GM19240 (cell line): ENCODE results near the gene FOXP2.

Experiments used
- DNase-seq: peaks from one replicate; pipeline ENCODE4 v3.0.0; 2011; ENCODE audit warnings: low spot score; ENCODE audit not compliant: insufficient read length

FOXP2 gene

DNA sequence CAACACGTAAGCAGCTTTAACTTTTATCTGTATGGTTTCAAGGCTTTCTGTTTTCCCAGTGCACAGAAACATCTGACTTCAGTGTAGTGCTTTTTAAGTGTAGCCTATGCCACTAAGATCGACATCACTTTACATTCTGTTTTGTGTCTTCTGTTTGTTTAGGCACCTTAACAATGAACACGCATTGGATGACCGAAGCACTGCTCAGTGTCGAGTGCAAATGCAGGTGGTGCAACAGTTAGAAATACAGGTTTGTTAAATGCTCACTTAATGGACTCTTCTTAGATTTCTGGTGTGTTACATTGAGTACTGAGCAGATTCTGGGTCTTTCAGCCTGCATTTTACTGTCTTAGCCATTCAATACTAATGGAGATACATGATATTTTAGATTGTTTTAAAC lies 237.4 kb downstream of the FOXP2 start:
- no peak for DNase-seq

DNA sequence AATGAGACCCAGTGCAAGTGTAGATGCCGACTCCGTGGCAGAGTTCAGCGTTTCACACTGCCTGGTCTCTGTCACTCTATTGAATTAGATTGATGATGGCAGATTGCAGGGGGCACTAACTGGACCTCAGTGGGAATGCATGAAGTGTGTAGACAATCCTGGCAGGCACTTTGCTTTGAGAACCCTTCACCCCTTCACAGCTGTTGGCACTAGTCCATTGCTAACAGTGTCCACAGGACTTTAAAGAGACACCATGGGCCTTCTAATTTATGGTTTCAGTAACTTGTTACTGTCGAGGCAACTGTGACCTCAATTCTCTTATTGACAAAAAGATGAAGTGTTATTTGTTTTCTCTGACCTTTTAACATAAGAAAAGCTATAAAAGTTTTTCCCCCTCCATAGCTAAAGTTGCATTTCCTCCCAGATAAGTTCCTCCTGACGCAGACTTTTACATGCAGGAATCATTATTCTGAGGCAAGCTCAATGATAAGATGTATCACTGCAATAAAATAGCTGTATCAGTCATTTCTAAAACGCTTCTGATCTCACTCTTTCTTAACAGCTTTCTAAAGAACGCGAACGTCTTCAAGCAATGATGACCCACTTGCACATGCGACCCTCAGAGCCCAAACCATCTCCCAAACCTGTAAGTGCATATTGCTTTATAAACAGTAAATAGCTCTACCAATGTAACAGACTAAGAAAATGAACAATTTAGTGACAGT lies 238.9 kb downstream of the FOXP2 start:
- no peak for DNase-seq

DNA sequence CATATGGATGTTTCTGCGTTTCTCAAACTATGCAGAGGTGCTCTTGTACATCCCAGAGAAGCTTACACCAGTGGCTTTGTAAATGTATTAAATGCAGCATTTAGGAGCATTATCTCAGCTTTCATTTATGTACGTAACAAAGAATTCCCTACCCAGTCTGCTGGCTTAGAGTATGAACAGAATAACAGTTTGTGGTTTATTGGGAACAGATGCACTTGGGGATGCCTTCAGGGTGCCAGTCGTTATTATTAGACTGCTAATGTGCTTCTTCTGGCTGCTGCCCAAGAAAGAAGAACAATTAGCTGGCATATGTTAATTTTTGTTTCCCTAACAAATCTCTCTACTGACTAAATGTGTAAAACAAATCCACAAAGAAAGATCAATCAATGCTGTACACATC lies 241.9 kb downstream of the FOXP2 start:
- no peak for DNase-seq

DNA sequence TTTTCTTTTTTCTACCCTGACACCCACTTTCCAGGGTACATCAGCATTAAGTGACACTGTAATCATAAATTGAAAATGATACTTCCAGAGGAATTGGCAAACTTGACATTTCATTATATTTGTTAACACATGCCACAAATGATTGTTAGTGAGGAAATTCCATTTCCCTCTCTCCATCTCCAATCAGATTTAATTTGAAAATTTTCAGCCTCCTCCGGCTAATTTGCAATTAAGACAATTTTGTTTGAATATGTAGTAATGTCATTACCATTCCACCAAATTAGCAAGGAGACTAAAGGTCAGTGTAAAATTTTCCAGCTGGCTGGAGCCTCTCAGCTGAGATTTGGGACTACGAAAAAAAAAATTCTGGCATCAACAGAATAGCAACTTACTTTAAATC lies 242.7 kb downstream of the FOXP2 start:
- DNase-seq: no peak

DNA sequence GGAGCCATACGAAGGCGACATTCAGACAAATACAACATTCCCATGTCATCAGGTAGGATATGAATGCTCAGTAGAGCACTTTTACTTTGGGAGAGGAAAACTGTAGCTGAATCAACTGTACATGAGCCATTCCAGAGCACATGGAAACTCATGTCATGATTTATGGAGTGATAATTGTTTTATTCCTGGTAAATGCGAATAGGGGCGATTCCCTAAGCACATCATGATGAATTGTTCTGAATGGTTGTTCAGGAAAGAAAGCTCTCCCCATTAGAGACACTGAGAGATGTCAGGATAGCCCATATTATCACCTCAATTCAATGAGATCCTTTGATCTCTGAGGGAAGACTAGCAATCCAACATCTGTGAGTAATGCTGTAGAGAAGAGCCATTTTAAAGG lies 243.6 kb downstream of the FOXP2 start:
- no peak for DNase-seq

DNA sequence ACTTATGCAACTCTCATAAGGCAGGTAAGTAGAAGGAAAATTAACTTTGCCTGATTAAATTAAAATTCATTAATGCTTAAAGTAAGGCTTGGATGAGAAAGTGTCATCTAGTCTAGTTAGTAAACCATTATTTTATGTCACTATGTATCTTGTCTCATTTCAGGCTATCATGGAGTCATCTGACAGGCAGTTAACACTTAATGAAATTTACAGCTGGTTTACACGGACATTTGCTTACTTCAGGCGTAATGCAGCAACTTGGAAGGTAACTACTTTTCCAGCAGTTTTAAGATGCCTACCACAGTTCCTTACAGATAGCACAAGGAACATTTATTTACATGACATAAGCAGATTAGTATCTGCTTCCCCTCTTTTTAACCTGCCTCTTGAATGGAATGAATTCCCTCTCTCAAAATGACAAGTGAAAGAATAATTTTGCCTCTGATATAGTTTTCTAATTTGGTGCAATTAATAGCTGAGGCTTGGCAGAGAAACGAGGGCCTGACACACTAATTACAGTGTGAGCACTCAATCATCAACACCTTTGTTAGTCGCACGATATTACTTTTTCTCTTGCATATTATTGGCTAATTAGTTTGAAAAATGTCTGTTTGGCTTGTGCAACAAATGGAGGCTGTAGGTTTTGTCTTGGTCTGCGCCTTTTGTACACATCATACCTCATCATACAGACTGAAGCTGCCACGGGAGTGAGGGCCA lies 245.0 kb downstream of the FOXP2 start:
- no peak for DNase-seq

DNA sequence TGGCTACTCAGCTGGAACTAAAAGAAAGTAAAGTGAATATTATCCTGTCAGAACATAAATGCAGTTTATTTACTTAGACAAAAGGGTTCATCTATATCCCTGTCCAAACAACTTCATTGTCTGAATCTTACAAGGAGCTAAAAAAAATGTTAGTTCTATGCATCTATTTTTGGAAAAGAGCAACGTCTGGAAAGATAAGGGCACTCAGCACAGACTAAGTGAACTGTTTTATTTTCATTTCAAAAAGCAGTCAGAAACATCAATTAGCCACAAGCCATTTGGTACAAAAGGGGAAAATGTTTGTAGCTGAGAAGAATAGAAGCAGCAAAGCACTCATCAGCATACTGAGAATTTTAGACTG lies 245.5 kb downstream of the FOXP2 start:
- no peak for DNase-seq

DNA sequence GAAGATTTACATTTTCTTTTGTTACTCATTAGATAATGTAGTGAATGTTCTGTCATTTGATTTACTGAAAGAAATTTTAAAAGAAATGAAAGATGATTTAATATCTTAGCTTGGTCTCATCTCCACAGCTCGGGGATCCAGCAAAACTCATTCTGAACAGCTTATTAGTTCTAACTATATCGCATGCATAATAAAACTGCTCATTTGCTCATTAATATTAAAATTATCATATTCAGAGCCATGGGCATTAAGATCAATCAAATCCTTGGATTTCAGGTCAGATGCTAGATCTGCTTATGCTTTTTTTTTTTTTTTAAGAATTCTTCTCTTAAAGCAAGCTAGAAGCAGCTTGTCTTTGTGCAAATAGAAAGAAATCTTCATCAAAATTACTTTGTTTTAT lies 246.1 kb downstream of the FOXP2 start:
- DNase-seq: no peak

DNA sequence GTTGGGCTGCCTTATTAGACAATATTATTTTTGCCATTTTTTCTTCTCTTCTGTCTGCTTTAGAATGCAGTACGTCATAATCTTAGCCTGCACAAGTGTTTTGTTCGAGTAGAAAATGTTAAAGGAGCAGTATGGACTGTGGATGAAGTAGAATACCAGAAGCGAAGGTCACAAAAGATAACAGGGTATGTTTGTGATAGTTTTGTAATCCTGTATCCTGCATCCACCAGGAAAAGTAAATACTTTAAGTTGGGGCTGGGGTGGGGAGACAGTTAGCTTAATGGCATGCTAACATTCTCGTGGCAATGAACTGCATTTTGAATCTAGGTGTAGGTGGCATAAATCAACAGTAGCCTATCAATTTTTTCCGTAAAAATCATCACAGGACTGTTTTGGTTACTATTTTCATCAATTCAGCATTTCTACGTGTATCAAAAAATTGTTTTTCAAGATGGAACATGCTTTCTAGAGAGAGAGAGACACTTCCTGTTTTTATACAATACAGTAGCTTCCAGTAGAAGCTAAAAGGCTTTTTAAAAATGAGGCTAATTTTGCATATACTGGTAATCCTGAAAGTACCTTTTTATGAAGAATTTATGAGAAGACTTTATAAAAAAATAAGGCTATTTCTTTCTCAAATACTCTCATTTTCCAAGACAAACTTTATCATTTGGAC lies 247.5 kb downstream of the FOXP2 start:
- DNase-seq: no peak

DNA sequence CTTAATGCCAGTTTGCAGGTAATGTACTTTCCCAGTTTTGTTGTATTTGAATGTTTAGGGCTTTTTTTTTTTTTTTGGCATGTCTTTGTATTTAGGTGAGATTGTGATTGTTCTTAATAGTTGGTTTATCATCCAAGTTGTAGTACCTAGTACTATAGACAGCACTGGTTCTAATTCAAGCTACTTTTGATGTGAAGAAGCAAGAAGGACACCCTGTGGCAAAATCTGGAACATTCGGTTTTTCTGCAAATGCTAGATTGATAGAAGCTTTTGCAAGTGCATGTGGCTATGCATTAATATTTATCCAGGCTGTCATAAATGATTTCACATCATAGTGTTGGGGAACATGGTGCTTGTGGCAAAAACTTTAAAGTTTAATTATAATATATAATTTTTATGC lies 248.9 kb downstream of the FOXP2 start:
- no peak for DNase-seq

DNA sequence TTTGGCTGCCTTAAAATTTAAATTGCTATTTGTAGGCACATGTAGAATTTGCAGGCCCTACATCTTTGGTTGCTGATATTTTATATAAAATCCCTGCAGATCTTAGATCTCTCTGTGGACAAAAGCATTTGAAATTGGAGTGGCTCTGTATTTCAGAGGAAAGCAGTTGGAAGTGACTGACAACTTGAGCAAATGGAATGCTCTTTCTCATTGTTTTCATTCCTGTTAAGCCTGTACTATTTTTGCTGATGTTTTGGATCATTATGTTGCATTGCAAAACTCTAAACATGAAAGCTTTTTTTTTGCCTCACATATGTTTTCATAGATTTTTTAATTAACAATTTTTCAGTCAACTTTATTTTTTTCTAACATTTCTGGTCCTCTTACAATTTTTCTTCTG lies 256.1 kb downstream of the FOXP2 start:
- no peak for DNase-seq

DNA sequence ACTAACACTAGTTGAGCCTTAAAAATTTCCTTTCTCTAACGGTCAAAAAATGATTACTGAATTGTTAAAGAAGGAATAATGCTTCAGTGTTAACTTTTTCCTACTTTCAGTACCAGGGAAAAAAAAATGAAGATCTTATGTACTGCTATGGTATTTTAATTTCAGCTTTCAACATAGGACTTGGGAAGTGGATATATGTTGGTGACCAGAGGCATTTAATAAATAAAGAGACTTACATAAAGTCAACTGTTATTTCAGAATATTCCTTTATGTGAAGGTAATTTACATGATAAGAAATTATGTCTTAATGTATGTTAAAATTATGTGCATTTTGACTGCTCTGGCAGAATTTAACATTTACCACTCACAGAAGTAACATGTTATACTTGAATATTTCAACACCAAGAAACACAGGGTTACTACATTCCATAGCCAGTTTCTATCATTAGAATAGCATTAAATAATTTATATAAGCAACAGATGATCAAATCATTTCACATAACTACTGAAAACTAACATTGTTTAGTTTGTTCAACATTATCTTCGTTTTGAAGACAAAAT lies 257.0 kb downstream of the FOXP2 start:
- no peak for DNase-seq

DNA sequence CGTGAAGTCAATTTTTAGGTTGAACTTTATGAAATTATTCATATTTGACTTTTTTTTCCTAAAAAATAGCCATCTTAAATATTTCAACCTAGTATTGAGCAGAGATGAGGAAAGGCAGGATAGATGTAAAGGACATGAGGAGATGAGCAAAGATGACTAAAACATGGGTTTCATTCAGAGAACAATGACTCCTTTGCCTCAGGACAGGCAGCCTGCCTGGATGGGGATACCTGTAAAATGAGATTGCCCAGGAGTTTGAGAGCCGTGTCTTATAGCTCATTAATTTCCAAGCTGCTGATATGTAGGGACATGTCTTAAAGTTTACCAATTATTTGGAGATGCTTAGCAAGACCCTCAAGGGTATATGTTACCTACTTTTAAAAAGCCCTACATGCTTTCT lies 263.5 kb downstream of the FOXP2 start:
- DNase-seq: no peak

DNA sequence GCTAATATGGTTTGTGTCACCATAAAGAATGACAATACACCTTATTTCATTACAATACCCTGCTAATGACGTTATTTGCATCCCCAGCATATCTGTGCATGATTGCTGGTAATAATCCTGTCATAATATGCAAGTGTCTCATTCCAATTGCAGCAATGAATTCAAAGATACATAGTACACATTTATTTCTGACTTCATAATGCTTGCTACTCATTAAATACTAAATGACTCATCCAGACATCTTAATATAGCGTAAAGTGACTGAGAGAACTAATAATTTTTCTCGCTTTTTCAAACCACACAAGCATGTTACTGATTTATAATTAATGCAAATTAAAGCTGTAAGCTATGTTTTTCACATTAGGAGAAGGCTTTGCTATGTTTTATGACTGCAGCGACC lies 272.6 kb downstream of the FOXP2 start:
- DNase-seq: no peak

DNA sequence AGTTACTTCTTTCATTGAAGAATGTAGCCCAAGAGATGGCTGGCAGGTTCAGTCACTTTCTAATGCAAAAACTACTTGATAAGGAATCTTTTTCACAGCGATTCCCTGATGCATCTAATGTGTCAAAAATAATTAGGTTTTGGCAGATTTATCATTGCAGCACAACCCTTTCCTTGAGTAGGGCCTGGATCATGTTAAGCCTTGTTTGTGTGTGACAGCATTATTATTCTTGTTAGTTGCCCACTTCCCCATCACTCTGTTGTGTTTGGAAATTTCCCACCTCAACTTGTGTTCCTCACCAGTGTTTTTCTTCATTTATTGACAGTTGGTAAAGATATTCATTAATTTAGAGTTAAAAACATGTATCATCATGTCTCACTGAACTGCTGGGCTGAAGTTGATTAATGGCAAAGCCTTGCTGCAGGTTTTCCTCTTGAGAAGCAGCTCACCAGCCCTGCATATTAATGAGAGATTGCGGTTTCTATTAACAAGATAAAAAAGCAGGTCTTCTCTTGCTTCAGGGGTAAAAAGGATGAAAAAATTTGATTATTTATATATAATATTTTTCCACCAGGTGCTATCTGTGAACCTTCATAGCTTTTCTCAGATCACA lies 273.9 kb downstream of the FOXP2 start:
- no peak for DNase-seq

DNA sequence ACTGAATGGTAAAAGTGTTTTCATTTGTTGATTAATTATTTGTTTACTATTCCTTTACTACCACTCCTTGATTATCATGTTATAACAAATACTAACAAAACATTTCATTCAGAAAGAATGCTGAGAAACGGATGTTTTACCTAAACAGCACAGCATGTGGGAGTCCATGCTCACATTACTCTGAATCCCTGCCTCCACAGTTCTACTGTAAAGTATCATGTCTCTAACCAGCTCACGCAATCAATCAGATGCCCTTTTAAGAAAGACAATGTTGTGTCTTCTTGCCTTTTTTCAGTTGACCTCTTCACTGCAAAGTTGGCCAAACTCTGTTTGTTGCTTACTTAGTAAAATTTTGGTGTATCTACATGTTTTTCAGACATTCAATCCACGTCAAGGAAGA lies 274.8 kb downstream of the FOXP2 start:
- no peak for DNase-seq

DNA sequence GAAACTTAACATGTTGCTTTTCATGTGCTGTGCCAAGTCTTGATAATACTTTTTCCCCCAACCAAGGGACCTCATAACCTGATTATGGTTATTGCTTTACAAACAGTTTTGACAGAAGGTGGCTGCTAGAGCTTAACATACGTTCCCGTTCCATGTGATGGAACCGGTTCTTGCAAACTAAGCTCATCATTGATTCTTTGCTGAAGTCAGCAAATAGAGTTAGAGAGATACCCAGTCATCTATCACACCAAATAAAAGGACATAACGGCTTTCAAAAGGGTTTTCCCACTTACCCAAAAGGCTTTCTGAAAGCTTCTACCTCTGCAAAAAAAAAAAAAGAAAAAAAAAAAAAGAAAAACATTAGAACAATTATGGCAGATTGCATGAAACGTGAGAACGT lies 277.0 kb downstream of the FOXP2 start:
- no peak for DNase-seq

DNA sequence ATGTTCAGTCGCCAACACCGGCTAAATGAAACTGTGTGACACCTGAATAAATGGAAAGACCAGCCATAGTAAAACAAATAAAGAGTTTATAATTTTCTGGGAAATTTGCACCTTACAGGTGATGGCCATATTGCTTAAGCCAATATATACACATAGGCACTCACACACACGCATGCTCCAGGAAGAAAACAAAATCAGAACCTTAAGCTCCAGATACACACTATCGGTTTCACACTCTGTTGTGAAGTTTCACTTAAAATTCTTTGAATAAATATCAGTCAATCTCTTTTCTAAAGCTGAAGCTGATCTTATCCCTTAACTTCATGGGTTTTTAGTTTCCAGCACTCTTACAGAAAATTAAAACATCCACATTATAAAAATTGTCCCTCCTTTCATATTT lies 280.6 kb downstream of the FOXP2 start:
- DNase-seq: no peak

DNA sequence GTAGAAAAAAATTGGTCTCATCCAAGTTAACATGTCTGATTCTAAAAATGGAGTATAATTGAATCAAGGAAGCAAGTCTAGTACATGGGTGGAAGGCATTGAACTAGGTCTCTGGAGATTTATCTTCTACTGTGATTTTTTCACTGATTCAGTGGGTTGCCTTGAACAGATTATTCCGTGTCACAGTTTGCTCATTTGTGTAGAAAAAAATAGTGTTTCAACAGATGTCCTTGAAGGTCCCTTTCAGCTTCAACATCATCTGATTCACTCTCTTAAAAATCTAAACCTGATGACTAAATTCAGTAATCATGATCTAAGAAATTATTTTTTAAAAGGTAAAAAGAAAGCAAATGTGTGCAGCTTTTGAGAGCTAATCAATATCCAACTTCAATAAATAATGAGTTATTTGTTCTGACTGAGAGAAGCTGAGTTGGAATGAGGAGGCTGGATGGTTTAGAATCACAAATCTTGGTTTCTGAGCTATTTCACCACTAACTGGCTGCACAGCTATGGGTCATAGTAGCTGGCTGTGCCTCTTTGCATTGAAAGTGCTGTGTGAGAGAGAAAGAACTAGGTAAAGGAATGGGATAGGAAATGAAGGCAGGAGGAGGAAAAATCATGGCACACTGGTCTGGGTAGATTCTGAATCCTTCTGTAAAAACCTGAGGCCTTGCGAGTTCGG lies 285.8 kb downstream of the FOXP2 start:
- no peak for DNase-seq

DNA sequence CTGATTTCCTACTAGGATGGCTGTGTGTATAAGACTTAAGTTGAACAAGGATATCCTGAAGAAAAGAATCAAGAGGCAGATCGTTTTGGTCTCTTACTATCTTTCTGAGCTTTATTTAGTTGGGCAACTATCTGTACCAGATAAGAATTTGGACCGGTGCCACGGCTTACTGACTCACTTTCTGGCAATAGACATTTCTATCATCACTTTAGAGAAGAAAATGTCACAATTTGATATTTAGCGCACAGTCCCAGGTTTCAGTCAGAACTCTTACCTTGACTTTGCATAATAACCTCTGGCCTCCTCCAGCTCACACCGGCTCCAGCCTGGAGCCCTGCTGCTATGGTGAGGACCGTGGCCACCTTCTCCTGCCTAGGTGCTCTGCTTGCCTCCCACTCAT lies 289.1 kb downstream of the FOXP2 start:
- no peak for DNase-seq

DNA sequence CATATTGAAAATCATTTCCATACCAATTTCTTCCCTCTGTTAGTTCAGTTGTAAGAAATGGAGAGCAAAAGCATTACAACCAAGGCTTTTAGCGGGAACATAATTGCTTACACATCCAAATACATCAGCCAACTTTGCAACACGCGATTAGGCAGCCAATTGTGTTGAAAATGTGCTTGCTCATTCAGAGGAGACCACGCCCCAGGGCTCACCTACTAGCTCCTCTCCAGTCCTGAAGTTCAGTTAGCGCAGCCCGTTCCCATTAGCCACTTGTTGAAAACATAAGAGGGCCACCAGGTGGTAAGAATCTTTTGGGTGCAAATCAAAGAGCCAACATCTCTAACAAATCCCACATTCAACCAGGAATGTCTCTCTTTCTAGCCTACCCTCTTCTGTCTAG lies 294.0 kb downstream of the FOXP2 start:
- DNase-seq: no peak

DNA sequence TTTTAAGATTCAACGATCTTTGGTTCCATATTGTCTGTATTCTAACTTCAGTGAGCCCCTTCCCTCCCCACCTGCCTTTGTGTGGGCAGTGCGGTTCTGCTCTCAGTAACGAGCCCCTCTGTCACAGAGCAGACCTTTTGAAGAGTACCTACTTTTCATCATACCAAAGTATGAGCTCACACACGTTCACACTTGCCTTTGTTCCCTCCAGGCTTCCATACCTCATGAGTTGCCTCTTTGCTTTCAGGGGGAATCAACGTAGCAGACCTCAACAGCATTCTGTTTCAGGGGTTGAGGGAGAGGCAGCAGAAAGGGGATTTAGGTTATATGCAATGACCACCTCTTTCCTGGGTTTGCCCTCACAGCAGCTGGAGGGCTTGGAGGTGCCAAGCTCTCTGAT lies 295.9 kb downstream of the FOXP2 start:
- no peak for DNase-seq
